Adrenal gland (tissue), 5 donors: ENCODE data around the gene RNF135.

Source experiments
- POLR2A ChIP-seq, 2 donors: fragments of 450-650 bp; IDR thresholded peaks; one replicate each; pipeline ENCODE4 v1.6.1; 2017; ENCODE audit warnings: antibody characterized with exemption in 2 of 2, mild to moderate bottlenecking in 2 of 2, moderate library complexity in 1 of 2
- TF ChIP-seq, protein P1 (sequence below), 6 experiments: fragments of 450-650 bp in 4 of 6; fragments of 200-600 bp in 2 of 6; sonication (generic) in 1 of 6; IDR thresholded peaks; 1 replicate in 5 of 6; 2 replicates in 1 of 6; pipeline versions ENCODE4 v1.5.1 to v1.8.0; 2016 to 2021; ENCODE audit warnings: antibody characterized with exemption in 6 of 6, mild to moderate bottlenecking in 2 of 6, moderate library complexity in 1 of 6
- donor health status: DM: no; HTN: no; CAD: no.

GRCh38 chr17:30981531-30982519, 11.0 kb downstream of the RNF135 start:
- TF ChIP-seq POLR2A (IDR thresholded peaks at IDR 0.05): no peak
- TF ChIP-seq, protein P1, sequence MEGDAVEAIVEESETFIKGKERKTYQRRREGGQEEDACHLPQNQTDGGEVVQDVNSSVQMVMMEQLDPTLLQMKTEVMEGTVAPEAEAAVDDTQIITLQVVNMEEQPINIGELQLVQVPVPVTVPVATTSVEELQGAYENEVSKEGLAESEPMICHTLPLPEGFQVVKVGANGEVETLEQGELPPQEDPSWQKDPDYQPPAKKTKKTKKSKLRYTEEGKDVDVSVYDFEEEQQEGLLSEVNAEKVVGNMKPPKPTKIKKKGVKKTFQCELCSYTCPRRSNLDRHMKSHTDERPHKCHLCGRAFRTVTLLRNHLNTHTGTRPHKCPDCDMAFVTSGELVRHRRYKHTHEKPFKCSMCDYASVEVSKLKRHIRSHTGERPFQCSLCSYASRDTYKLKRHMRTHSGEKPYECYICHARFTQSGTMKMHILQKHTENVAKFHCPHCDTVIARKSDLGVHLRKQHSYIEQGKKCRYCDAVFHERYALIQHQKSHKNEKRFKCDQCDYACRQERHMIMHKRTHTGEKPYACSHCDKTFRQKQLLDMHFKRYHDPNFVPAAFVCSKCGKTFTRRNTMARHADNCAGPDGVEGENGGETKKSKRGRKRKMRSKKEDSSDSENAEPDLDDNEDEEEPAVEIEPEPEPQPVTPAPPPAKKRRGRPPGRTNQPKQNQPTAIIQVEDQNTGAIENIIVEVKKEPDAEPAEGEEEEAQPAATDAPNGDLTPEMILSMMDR (IDR thresholded peaks at IDR 0.05): no peak
